Medulla oblongata (tissue), 1 donor: Measurements from ENCODE around the gene APCDD1L.
"Not testable (repeated sequence)": the region's sequence is repeated elsewhere in the genome, so short reads cannot be mapped to it uniquely, and the experiment has no call there.

Source experiments
- DNase-seq: peaks from one replicate; pipeline ENCODE4 v3.0.0-alpha.2; 2015; ENCODE audit errors: extremely low spot score

APCDD1L gene

GRCh38 chr20:58545565-58546415 lies 30.6 kb upstream of the APCDD1L start:
- DNase-seq = no peak

DNA sequence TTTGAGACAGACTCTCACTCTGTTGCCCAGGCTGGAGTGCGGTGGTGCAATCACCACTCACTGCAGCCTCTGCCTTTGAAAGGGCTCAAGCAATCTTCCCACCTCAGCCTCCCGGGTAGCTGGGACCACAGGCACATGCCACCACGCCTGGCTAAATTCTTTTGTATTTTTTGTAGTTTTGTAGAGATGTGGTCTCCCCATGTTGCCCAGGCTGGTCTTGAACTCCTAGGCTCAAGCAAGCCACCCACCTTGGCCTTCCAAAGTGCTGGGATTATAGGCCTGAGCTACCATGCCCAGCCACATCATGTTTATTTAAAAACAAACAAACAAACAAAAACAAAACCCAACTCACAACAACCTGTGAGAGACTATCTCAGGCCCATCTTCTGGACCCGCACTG lies 29.7 kb upstream of the APCDD1L start:
- DNase-seq = no peak

- DNase-seq = no peak
These were observed 29.1 kb upstream of the APCDD1L start for GRCh38 chr20:58544286-58544685.

DNA sequence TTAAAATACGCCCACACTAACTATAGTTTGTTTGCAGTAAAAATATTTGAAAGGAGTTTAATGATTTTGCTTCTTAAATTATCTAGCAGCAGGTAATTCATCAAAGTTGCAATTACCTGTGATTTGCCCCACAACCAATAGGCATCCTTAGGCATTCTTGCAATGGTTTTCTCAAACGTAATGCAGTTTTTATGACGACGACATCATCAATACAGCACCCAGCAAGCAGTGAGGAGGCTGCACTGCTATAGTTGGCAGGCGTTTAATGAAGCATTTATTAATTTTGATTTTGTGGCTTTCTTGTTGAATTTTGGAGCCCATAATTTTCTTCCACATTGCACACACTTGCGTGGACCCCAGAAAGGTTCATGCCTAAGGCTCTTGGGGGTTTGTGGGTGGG lies 28.1 kb upstream of the APCDD1L start:
- DNase-seq = no peak

GRCh38 chr20:58542411-58543095 lies 27.4 kb upstream of the APCDD1L start:
- DNase-seq = no peak

- not testable (repeated sequence) for DNase-seq
These were observed 26.8 kb upstream of the APCDD1L start for GRCh38 chr20:58542034-58542410.

DNA sequence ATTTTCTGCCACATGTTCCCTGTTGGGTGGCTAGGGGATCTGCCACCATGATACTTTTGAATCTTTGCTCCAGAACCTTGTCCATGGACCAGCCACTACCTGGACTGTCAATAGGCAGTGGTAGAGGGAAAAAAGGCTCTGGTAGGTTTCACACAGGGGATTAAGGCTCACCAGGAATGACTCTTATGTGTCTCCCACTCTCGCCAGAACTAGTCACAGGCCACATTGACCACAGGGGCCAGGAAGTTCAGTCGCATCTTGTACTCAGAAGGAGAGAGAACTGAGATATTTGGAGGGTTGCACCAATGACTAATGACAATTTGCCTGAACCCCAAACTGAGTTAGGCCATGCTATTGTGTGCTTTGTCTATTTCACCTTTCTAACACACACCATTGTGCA lies 23.6 kb upstream of the APCDD1L start:
- no peak for DNase-seq

DNA sequence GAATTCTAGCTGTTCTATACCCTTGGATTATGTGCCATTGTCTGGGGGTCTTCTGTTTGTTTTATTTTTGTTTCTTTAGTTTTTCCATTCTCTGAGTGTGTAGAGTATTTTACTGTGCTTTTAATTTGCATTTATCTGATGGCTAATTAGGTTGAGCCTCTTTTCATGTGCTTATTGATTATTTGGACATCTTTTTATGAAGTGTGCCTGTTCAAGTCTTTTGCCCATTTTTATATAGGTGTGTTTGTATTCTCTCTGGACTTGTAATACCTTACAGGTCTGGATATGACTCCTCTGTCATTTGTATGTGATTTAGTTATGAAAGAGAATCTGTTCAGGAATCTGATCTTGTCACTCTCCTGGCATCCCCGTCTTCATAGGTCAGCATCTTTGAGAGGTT lies 22.6 kb upstream of the APCDD1L start:
- DNase-seq = no peak

GRCh38 chr20:58536289-58536688 lies 21.1 kb upstream of the APCDD1L start:
- DNase-seq = no peak

- no peak for DNase-seq
These were observed 16.5 kb upstream of the APCDD1L start for GRCh38 chr20:58531657-58532056.

GRCh38 chr20:58531063-58531462 lies 15.9 kb upstream of the APCDD1L start:
- no peak for DNase-seq

DNA sequence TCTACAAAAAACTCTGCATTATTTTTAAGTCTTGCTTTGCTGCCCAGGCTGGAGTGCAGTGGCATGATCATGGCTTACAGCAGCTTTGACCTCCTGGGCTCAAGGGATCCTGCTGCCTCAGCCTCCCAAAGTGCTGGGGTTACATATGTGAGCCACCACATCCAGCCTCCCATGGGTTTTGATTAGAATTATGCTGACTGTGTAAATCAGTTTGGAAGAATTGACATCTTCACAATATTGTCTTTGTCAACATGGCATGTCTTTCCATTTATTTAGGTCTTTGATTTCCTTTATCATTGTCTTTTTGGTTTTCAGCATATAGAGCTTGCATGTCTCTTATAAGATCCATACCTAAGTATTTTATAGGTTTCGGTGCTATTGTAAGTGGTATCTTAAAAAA lies 13.2 kb upstream of the APCDD1L start:
- DNase-seq = no peak

- no peak for DNase-seq
These were observed 11.2 kb upstream of the APCDD1L start for GRCh38 chr20:58526411-58526810.

GRCh38 chr20:58524814-58525213 lies 9.6 kb upstream of the APCDD1L start:
- no peak for DNase-seq

DNA sequence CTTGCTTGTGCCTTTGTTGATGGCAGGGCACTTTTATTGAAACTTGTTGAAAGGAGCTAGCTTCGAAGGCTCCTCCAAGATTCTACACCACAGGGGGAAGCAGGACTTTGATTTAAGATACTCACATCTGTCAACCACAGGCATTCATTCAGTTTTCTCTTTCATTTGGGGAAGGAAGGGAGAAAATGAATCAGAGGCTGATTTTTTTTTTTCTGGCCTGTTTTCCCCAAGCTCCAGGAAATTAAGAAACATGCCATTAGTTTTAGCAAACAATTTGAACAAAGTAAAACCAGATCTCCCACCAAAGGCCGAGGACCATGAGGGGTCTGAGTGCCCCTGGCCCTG lies 8.7 kb upstream of the APCDD1L start:
- no peak for DNase-seq

GRCh38 chr20:58523072-58523970 lies 8.1 kb upstream of the APCDD1L start:
- no peak for DNase-seq

DNA sequence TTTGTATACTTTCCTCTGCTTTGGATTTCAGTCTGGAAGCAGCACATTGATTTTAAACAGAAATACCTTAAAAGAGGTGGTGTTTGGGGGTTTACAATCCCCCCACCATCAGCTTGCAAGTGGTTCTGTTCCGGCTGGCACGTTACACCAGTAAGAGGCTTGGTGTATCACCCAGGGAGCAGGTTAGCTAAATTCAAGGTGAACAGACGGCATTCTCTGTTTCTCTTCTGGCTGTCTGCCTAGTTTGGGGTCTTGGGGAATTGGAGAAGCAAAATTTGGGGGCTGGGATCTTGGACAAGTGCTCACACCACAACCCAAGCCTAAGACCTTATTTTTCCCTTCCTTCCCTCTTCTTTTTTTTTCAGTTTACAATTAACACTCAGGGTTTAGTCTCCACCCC lies 7.5 kb upstream of the APCDD1L start:
- no peak for DNase-seq

DNA sequence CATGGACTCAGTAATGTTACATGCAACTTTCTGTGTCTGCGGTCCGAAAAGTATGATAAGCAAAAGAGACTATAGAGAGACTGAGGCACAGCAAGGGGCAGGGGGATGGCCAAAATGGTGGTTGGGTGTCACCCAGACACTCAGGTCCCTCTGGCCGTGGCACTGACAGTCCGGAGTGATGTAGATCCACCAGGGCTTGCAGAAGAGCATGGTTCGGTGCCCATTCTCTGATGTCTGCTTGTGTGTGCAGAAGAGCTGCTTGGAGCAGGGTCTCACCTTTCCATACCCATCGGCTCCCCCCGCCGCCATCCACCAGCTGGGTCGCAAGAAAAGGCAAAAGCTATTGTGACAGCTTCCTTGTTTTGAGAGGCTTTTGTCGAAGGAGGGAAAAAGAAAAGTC lies 6.6 kb upstream of the APCDD1L start:
- no peak for DNase-seq

- no peak for DNase-seq
These were observed 4.9 kb upstream of the APCDD1L start for GRCh38 chr20:58519940-58520712.

GRCh38 chr20:58518896-58519593 lies 3.8 kb upstream of the APCDD1L start:
- DNase-seq = no peak

DNA sequence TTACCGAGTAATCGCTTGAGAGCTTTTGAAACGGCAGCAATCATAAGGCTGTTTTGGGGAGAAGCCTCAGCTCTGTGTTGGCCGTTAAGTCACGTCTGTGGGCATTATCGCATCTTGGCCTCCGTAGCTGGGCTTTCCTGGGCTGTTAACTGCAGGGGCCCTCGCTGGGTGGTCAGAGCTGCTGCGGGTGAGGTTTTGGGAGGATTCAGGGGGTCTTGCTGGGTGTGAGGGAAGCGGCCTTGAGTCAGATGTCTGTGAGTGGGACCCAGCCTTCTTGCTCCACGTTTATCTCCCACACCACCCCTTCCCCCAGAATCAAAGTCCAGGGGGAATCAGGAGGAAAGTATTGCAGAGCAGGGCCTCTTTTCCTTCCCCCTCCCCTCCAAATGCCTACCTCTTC lies 3.2 kb upstream of the APCDD1L start:
- DNase-seq = no peak
